Activated naive CD4-positive, alpha-beta T cell (primary cell): Measurements from ENCODE around the gene DAZL.

Experiments
- DNase-seq, 4 experiments: peaks; one replicate each; lab custom pipeline; 2025; lab: John Stamatoyannopoulos, UW

DAZL gene

DNA sequence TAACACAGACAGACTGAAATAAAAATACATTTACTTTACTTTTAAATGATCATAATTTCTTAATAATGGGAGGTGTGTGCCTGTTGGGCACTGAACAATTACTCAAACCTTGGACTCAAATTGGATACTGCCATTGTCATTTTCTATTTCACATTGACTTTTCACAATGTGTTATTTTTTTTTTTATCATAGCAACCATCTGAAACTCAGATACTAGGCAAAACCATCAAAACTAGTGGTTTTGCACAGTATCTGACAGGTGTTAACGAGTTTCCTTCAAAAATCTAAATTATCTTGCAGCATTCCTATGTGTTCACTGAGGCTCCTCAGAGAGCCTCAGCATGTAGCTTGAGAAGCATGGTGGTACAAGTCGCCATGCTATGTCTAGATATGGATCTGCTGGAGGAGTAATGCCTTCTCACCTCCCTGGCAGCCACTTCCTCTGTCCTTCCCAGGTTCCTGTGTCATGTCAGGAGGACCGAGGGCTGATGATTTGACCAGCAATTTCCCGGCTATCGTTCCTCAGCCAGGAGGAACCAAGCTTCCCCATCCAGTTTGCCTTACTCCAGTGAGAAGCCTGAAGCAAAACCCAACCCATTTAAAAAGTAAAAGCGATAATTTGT is 61.9 kb downstream of the DAZL start:
- DNase-seq, result no peak

DNA sequence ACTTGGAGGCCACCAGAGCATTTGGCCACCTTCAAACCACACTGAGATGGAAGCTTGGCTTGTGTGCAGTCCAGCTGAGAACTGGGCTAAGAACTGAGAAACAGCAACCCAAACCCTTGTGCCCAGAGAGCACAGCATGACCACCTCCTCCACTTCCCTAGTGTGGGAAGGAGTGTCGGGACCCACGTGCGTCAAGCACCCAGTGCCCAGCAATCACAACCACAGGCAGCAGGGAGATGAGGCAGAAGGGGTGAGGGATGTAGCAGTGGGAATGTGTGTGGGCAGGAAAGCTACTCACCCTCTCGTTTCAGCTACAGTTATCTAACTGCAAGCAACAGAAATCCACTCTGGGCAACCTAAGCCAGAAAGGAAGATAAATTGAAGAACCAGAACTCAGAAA is 66.7 kb downstream of the DAZL start:
- no peak for DNase-seq

DNA sequence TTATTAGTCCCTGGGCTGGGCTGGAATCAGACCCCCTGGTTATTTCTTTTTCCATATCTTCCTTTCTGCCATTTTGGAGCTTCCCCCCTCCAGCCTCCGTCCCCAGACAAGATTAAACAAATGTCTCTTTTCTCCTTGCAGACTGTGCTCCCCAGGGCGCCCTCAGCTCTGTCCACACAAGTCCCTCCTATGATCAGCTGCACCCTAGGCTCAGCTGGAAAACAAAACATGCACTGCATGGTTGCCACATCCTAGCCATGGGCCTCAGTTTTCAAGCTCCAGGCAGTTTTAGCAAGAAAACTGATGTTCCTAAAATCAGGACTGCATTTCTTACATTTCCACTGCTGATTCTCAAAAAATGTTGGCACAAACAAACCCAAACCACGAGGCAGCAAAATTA is 68.2 kb downstream of the DAZL start:
- DNase-seq, result no peak
